ENCODE measurements around the gene PTPRM. TPM values are rescaled to one million over a fixed set of nuclear protein-coding genes. Genes with fewer than 3 reads are reported as not detected.

Gene PTPRM
- total RNA-seq, 4 donors from 2014 or later = 22.5 to 92.5 (median 39.2) TPM

GRCh38 chr18:7575465-7576028, 8.4 kb downstream of the PTPRM start:
- H3K27ac ChIP-seq = no peak overlapping the region
- TF ChIP-seq EP300 (IDR thresholded peaks at IDR 0.05; ENCODE audit: low read depth) (no peak), POLR2AphosphoS5 (IDR thresholded peaks at IDR 0.05) (no peak), CTCF (IDR thresholded peaks at IDR 0.05) (no peak), POLR2A (IDR thresholded peaks at IDR 0.05) (no peak)
- no peak overlapping the region for H3K4me3 ChIP-seq
- H3K27me3 ChIP-seq = no peaks in the 10 kb centered on the region
- no peak for DNase-seq
- in situ Hi-C loops (cut with MboI; ENCODE audit: low pct_ligation_motif_present in 1 of 4, low pct_unique_long_range_greater_than_20kb in 1 of 4, low sequenced_read_pairs in 3 of 4) (no loop called here), intact Hi-C loops (cut with DNase I; ENCODE audit: low total_unique reads) (no loop called here)
- H3K4me1 ChIP-seq = peaks cover 0 to 4% (median 0%) of the 10 kb centered on the region in 4 donors
- H3K9me3 ChIP-seq = no peaks in the 10 kb centered on the region
- WGBS, 2 donors (ENCODE audit: low coverage in 1 of 2) = 75 to 81% methylated on average over 2 of the region's 2 CpGs
- H3K36me3 ChIP-seq = no peaks in the 10 kb centered on the region

- intact Hi-C loops (cut with DNase I; ENCODE audit: low total_unique reads) (no loop called here), in situ Hi-C loops (cut with MboI; ENCODE audit: low pct_ligation_motif_present in 1 of 4, low pct_unique_long_range_greater_than_20kb in 1 of 4, low sequenced_read_pairs in 3 of 4) (no loop called here)
- H3K4me1 ChIP-seq = peaks cover 0 to 4% (median 0%) of the 10 kb centered on the region in 4 donors
- H3K9me3 ChIP-seq = no peaks in the 10 kb centered on the region
- no peak for TF ChIP-seq CTCF (IDR thresholded peaks at IDR 0.05)
- no peak for TF ChIP-seq POLR2AphosphoS5 (IDR thresholded peaks at IDR 0.05)
- no peak for TF ChIP-seq EP300 (IDR thresholded peaks at IDR 0.05; ENCODE audit: low read depth)
- no peak for TF ChIP-seq POLR2A (IDR thresholded peaks at IDR 0.05)
- no peak overlapping the region for H3K27ac ChIP-seq
- DNase-seq = no peak
- H3K27me3 ChIP-seq = no peaks in the 10 kb centered on the region
- no peak overlapping the region for H3K4me3 ChIP-seq
- no peaks in the 10 kb centered on the region for H3K36me3 ChIP-seq
These were observed 9.0 kb downstream of the PTPRM start for GRCh38 chr18:7576077-7576476.

GRCh38 chr18:7576685-7577084, 9.6 kb downstream of the PTPRM start:
- no peaks in the 10 kb centered on the region for H3K36me3 ChIP-seq
- DNase-seq = no peak
- TF ChIP-seq POLR2AphosphoS5 (IDR thresholded peaks at IDR 0.05) (no peak), POLR2A (IDR thresholded peaks at IDR 0.05) (no peak)
- no peaks in the 10 kb centered on the region for H3K9me3 ChIP-seq
- in situ Hi-C loops (cut with MboI; ENCODE audit: low pct_ligation_motif_present in 1 of 4, low pct_unique_long_range_greater_than_20kb in 1 of 4, low sequenced_read_pairs in 3 of 4) (no loop called here), intact Hi-C loops (cut with DNase I; ENCODE audit: low total_unique reads) (no loop called here)
- H3K27ac ChIP-seq = no peak overlapping the region
- no peaks in the 10 kb centered on the region for H3K27me3 ChIP-seq
- no peak overlapping the region for H3K4me3 ChIP-seq
- peaks cover 0 to 4% (median 0%) of the 10 kb centered on the region in 4 donors for H3K4me1 ChIP-seq

GRCh38 chr18:7577706-7578105, 10.6 kb downstream of the PTPRM start:
- Histone ChIP-seq H3K4me3 (no peak overlapping the region), H3K27me3 (no peaks in the 10 kb centered on the region), H3K4me1 (peaks cover 0 to 4% (median 0%) of the 10 kb centered on the region in 4 donors), H3K9me3 (no peaks in the 10 kb centered on the region), H3K36me3 (no peaks in the 10 kb centered on the region), H3K27ac (no peak overlapping the region)
- TF ChIP-seq CTCF (IDR thresholded peaks at IDR 0.05) (no peak), POLR2AphosphoS5 (IDR thresholded peaks at IDR 0.05) (no peak), EP300 (IDR thresholded peaks at IDR 0.05; ENCODE audit: low read depth) (no peak), POLR2A (IDR thresholded peaks at IDR 0.05) (no peak)
- intact Hi-C loops (cut with DNase I; ENCODE audit: low total_unique reads) (no loop called here), in situ Hi-C loops (cut with MboI; ENCODE audit: low pct_ligation_motif_present in 1 of 4, low pct_unique_long_range_greater_than_20kb in 1 of 4, low sequenced_read_pairs in 3 of 4) (no loop called here)
- 29 to 80% methylated on average over 1 of the region's 1 CpG for WGBS, 2 donors (ENCODE audit: low coverage in 1 of 2)
- no peak for DNase-seq
